ENCODE measurements around the gene SOX18. TPM values are rescaled to one million over a fixed set of nuclear protein-coding genes. Genes with fewer than 3 reads are reported as not detected.

The SOX18 gene
- polyA plus RNA-seq, 3 donors, result not detected

GRCh38 chr20:64030371-64031134, 18.9 kb downstream of the SOX18 start:
- intact Hi-C loops (cut with micrococcal nuclease), result no loop called here
- Mint-ChIP-seq H3K27ac (no peak overlapping the region), H3K36me3 (peaks cover 86 to 94% of the 10 kb centered on the region in 2 donors), H3K4me1 (no peaks in the 10 kb centered on the region), H3K4me3 (no peak overlapping the region), H3K9me3 (peaks cover 0 to 2% (median 0%) of the 10 kb centered on the region in 7 donors), H3K27me3 (ENCODE audit: low read depth in 3 of 3) (peaks cover 0 to 3% (median 2%) of the 10 kb centered on the region in 3 donors)
- H3K27ac ChIP-seq (ENCODE audit: low read depth in 1 of 2, low read length in 2 of 2), result no peak overlapping the region
- H3K36me3 ChIP-seq (replicated peaks in 1 of 2; ENCODE audit: control insufficient read depth in 1 of 2, insufficient read depth in 2 of 2, low read length in 2 of 2), result peaks cover 73 to 99% of the 10 kb centered on the region in 2 donors
- no peak overlapping the region for H3K9ac ChIP-seq (ENCODE audit: insufficient read depth, low read length, poor library complexity, severe bottlenecking)
- no peak overlapping the region for H2AFZ ChIP-seq (ENCODE audit: insufficient read depth, low read depth, low read length, poor library complexity, severe bottlenecking)
- no peaks in the 10 kb centered on the region for H3K4me1 ChIP-seq (ENCODE audit: control insufficient read depth in 1 of 2, insufficient read depth in 2 of 2, low read length in 2 of 2)
- H4K20me1 ChIP-seq (ENCODE audit: insufficient read depth, low read length), result no peaks in the 10 kb centered on the region
- no peak overlapping the region for H3K4me3 ChIP-seq (replicated peaks in 1 of 3; ENCODE audit: low read depth in 2 of 3, low read length in 3 of 3)
- no peak for DNase-seq
- no peak overlapping the region for H3K4me2 ChIP-seq (replicated peaks; ENCODE audit: extremely low read depth, low read length, poor library complexity, severe bottlenecking)
- no peaks in the 10 kb centered on the region for H3K9me3 ChIP-seq (replicated peaks in 1 of 2; ENCODE audit: control insufficient read depth in 1 of 2, insufficient read depth in 1 of 2, low read length in 2 of 2)
- no peaks in the 10 kb centered on the region for H3K79me2 ChIP-seq (ENCODE audit: insufficient read depth, low read length)
- no peaks in the 10 kb centered on the region for H3K27me3 ChIP-seq (ENCODE audit: control insufficient read depth in 2 of 2, insufficient read depth in 2 of 2, low read length in 2 of 2)
- TF ChIP-seq CTCF (IDR thresholded peaks at IDR 0.05), result no peak
- 98% methylated on average over 16 of the region's 20 CpGs for WGBS (ENCODE audit: insufficient coverage)

- Histone ChIP-seq H3K4me3 (replicated peaks in 1 of 3; ENCODE audit: low read depth in 2 of 3, low read length in 3 of 3) (no peak overlapping the region), H3K79me2 (ENCODE audit: insufficient read depth, low read length) (no peaks in the 10 kb centered on the region), H3K36me3 (replicated peaks in 1 of 2; ENCODE audit: control insufficient read depth in 1 of 2, insufficient read depth in 2 of 2, low read length in 2 of 2) (peaks cover 83 to 100% of the 10 kb centered on the region in 2 donors), H3K9ac (ENCODE audit: insufficient read depth, low read length, poor library complexity, severe bottlenecking) (no peak overlapping the region), H3K27me3 (ENCODE audit: control insufficient read depth in 2 of 2, insufficient read depth in 2 of 2, low read length in 2 of 2) (no peaks in the 10 kb centered on the region), H3K4me1 (ENCODE audit: control insufficient read depth in 1 of 2, insufficient read depth in 2 of 2, low read length in 2 of 2) (no peaks in the 10 kb centered on the region), H4K20me1 (ENCODE audit: insufficient read depth, low read length) (peaks cover under 1% of the 10 kb centered on the region), H3K9me3 (replicated peaks in 1 of 2; ENCODE audit: control insufficient read depth in 1 of 2, insufficient read depth in 1 of 2, low read length in 2 of 2) (no peaks in the 10 kb centered on the region), H3K27ac (ENCODE audit: low read depth in 1 of 2, low read length in 2 of 2) (no peak overlapping the region), H3K4me2 (replicated peaks; ENCODE audit: extremely low read depth, low read length, poor library complexity, severe bottlenecking) (no peak overlapping the region), H2AFZ (ENCODE audit: insufficient read depth, low read depth, low read length, poor library complexity, severe bottlenecking) (no peak overlapping the region)
- no peaks in the 10 kb centered on the region for H3K4me1 Mint-ChIP-seq
- peaks cover 0 to 2% (median 0%) of the 10 kb centered on the region in 7 donors for H3K9me3 Mint-ChIP-seq
- no peak for TF ChIP-seq CTCF (IDR thresholded peaks at IDR 0.05)
- H3K4me3 Mint-ChIP-seq, result no peak overlapping the region
- H3K27ac Mint-ChIP-seq, result peak overlapping the region in 1 of 7 donors; percentile 37
- intact Hi-C loops (cut with micrococcal nuclease), result no loop called here
- no peak for DNase-seq
- H3K27me3 Mint-ChIP-seq (ENCODE audit: low read depth in 3 of 3), result peaks cover 0 to 3% (median 2%) of the 10 kb centered on the region in 3 donors
- peaks cover 90 to 100% of the 10 kb centered on the region in 2 donors for H3K36me3 Mint-ChIP-seq
- WGBS (ENCODE audit: insufficient coverage), result 97% methylated on average over 37 of the region's 38 CpGs
These were observed 19.9 kb downstream of the SOX18 start for GRCh38 chr20:64029293-64030117.

All from CD14-positive monocyte (primary cell).